ENCODE measurements around the gene INTS1. TPM values are rescaled to one million over a fixed set of nuclear protein-coding genes. Genes with fewer than 3 reads are reported as not detected.
A peak's percentile ranks its signal among the peaks of the same experiment; 100 is the strongest.

INTS1 gene
- total RNA-seq, 4 donors from 2014 or later, result 44.3 to 108 (median 78.8) TPM

GRCh38 chr7:1439373-1440363 is 64.5 kb downstream of the INTS1 start:
- H3K27ac ChIP-seq, result no peak overlapping the region
- no peaks in the 10 kb centered on the region for H3K27me3 ChIP-seq
- no peaks in the 10 kb centered on the region for H3K36me3 ChIP-seq
- ATAC-seq, result no peak
- TF ChIP-seq CTCF (IDR thresholded peaks at IDR 0.05 in 4 of 5, conservative IDR thresholded peaks at IDR 0.05 in 1 of 5), result peak in 1 of 5 experiments; percentile 32
- TF ChIP-seq POLR2A (IDR thresholded peaks at IDR 0.05), result no peak
- no peak for DNase-seq
- H3K4me1 ChIP-seq, result no peaks in the 10 kb centered on the region
- H3K4me3 ChIP-seq, result no peak overlapping the region
- in situ Hi-C loops (cut with MboI; ENCODE audit: low sequenced_read_pairs in 4 of 4), result no loop called here
- intact Hi-C loops (cut with DNase I; ENCODE audit: low total_unique reads), result no loop called here
- H3K9me3 ChIP-seq, result no peaks in the 10 kb centered on the region

GRCh38 chr7:1438821-1439220 is 65.4 kb downstream of the INTS1 start:
- Histone ChIP-seq H3K27me3 (no peaks in the 10 kb centered on the region), H3K9me3 (no peaks in the 10 kb centered on the region), H3K4me3 (no peak overlapping the region), H3K4me1 (no peaks in the 10 kb centered on the region), H3K36me3 (no peaks in the 10 kb centered on the region), H3K27ac (no peak overlapping the region)
- intact Hi-C loops (cut with DNase I; ENCODE audit: low total_unique reads), result no loop called here
- DNase-seq (no peak), ATAC-seq (no peak)
- no peak for TF ChIP-seq CTCF (IDR thresholded peaks at IDR 0.05 in 4 of 5, conservative IDR thresholded peaks at IDR 0.05 in 1 of 5)
- TF ChIP-seq POLR2A (IDR thresholded peaks at IDR 0.05), result no peak
- in situ Hi-C loops (cut with MboI; ENCODE audit: low sequenced_read_pairs in 4 of 4), result no loop called here

- TF ChIP-seq POLR2A (IDR thresholded peaks at IDR 0.05), result no peak
- TF ChIP-seq CTCF (IDR thresholded peaks at IDR 0.05 in 4 of 5, conservative IDR thresholded peaks at IDR 0.05 in 1 of 5), result no peak
Observed at GRCh38 chr7:1438208-1438607, 66.0 kb downstream of the INTS1 start.

GRCh38 chr7:1437155-1437880 is 66.9 kb downstream of the INTS1 start:
- DNase-seq (no peak), ATAC-seq (no peak)
- in situ Hi-C loops (cut with MboI; ENCODE audit: low sequenced_read_pairs in 4 of 4) (no loop called here), intact Hi-C loops (cut with DNase I; ENCODE audit: low total_unique reads) (no loop called here)
- H3K4me1 ChIP-seq, result no peaks in the 10 kb centered on the region
- no peak overlapping the region for H3K4me3 ChIP-seq
- H3K27me3 ChIP-seq, result peaks cover 0 to under 1% (median under 1%) of the 10 kb centered on the region in 3 donors
- TF ChIP-seq POLR2A (IDR thresholded peaks at IDR 0.05) (no peak), CTCF (IDR thresholded peaks at IDR 0.05 in 4 of 5, conservative IDR thresholded peaks at IDR 0.05 in 1 of 5) (no peak)
- no peak overlapping the region for H3K27ac ChIP-seq
- no peaks in the 10 kb centered on the region for H3K9me3 ChIP-seq
- H3K36me3 ChIP-seq, result no peaks in the 10 kb centered on the region

More at GRCh38 chr7:1438208-1438607, 66.0 kb downstream of the INTS1 start:
- Histone ChIP-seq H3K9me3 (no peaks in the 10 kb centered on the region), H3K36me3 (no peaks in the 10 kb centered on the region), H3K27ac (no peak overlapping the region), H3K4me3 (no peak overlapping the region), H3K4me1 (no peaks in the 10 kb centered on the region), H3K27me3 (no peaks in the 10 kb centered on the region)
- intact Hi-C loops (cut with DNase I; ENCODE audit: low total_unique reads) (no loop called here), in situ Hi-C loops (cut with MboI; ENCODE audit: low sequenced_read_pairs in 4 of 4) (no loop called here)
- ATAC-seq (no peak), DNase-seq (no peak)

Measured in gastrocnemius medialis (tissue), 4 donors.